GM13976 (cell line): ENCODE measurements around the gene SFSWAP.
"Not testable (repeated sequence)": the region's sequence is repeated elsewhere in the genome, so short reads cannot be mapped to it uniquely, and the experiment has no call there.

ENCODE experiments used
- DNase-seq: peaks from one replicate; pipeline ENCODE4 v3.0.0; 2012; ENCODE audit warnings: low spot score
- in situ Hi-C: fragments of 300-500 bp; cut with MboI; formaldehyde crosslinking; loops from one replicate; pipeline ENCODE4 v1.12.0; 2022; ENCODE audit warnings: low sequenced_read_pairs, mixed read lengths, inconsistent platforms; ENCODE audit not compliant: unreplicated experiment
- TF ChIP-seq, protein P1 (sequence below): IDR thresholded peaks from 2 replicates; pipeline ENCODE4 v1.5.1; 2012; ENCODE audit warnings: borderline replicate concordance, mild to moderate bottlenecking; ENCODE audit not compliant: insufficient read depth; ENCODE audit errors: extremely low read depth, missing control alignments, control extremely low read depth

Gene SFSWAP

DNA sequence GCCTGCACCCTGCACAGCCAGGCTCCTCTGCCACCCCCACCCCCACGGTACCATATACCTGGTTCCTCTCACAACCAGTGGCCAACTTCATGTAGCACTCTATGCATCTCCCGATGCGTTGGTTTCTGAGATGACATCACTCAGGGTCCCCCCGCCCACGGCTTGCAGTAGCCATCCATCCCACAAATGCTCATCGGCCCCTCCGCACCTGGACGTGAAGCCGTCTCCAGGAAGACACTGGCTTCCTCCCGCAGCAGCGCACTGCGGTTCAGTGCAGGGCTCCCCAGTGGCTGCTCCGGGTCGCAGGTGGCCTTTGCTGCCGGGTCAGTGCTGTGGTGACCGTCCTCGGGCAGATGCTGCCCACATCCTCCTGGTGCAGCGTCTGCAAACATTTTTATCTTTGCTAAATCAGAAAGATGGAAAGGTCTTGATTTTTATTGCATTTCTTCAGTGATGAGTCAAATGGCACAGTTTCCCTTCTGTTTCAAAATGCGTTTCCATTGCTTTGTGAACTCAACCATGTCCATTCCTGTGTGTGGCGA, 89.8 kb downstream of the SFSWAP start:
- in situ Hi-C loops: no loop called here
- TF ChIP-seq, protein P1, sequence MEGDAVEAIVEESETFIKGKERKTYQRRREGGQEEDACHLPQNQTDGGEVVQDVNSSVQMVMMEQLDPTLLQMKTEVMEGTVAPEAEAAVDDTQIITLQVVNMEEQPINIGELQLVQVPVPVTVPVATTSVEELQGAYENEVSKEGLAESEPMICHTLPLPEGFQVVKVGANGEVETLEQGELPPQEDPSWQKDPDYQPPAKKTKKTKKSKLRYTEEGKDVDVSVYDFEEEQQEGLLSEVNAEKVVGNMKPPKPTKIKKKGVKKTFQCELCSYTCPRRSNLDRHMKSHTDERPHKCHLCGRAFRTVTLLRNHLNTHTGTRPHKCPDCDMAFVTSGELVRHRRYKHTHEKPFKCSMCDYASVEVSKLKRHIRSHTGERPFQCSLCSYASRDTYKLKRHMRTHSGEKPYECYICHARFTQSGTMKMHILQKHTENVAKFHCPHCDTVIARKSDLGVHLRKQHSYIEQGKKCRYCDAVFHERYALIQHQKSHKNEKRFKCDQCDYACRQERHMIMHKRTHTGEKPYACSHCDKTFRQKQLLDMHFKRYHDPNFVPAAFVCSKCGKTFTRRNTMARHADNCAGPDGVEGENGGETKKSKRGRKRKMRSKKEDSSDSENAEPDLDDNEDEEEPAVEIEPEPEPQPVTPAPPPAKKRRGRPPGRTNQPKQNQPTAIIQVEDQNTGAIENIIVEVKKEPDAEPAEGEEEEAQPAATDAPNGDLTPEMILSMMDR: no peak
- DNase-seq: no peak

DNA sequence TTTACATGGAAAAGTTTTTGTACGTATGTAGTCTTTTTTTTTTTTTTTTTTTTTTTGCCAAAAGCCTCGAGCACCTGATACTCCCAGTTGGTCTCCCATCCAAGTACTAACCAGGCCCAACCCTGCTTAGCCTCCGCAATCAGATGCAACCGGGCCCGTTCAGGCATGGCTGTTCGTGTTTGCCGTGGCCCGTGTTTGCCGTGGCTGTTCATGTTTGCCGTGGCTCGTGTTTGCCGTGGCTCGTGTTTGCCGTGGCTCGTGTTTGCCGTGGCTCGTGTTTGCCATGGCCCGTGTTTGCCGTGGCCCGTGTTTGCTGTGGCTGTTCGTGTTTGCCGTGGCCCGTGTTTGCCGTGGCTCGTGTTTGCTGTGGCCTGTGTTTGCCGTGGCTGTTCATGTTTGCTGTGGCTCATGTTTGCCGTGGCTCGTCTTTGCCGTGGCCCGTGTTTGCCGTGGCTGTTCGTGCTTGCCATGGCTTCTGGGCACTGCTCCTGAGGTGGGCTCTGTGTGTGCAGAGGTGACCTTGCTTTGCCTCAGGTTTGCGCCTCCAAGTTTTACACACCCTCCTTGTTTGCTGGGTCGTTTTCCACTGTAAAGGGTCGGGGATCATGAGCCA, 90.5 kb downstream of the SFSWAP start:
- in situ Hi-C loops: no loop called here
- TF ChIP-seq, protein P1: no peak
- DNase-seq: no peak

GRCh38 chr12:131803961-131804521, 93.2 kb downstream of the SFSWAP start:
- in situ Hi-C loops: no loop called here
- TF ChIP-seq, protein P1: no peak
- no peak for DNase-seq

GRCh38 chr12:131805421-131805820, 94.5 kb downstream of the SFSWAP start:
- DNase-seq: no peak
- TF ChIP-seq, protein P1: no peak
- in situ Hi-C loops: no loop called here

DNA sequence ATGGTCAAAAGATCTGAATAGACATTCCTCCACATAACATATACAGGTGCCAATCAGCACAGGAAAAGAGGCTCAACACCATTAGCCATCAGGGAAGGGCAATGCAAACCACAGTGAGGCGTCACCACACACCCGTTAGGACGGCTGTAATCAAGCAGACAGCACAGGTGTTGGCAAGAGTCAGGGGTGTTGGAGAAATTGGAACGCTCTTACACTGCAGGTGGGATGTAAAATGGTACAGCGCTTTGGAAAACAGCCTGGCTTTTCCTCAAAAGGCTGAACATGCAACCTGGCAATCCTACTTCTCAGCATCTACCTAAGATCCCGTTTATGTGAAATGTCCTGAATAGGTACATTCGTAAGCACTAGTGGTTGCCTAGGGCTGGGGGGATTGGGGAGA, 95.8 kb downstream of the SFSWAP start:
- no peak for DNase-seq
- in situ Hi-C loops: no loop called here
- TF ChIP-seq, protein P1: no peak

GRCh38 chr12:131808744-131809371, 98.0 kb downstream of the SFSWAP start:
- peak; percentile 76 for DNase-seq
- in situ Hi-C loops: no loop called here
- TF ChIP-seq, protein P1: no peak

DNA sequence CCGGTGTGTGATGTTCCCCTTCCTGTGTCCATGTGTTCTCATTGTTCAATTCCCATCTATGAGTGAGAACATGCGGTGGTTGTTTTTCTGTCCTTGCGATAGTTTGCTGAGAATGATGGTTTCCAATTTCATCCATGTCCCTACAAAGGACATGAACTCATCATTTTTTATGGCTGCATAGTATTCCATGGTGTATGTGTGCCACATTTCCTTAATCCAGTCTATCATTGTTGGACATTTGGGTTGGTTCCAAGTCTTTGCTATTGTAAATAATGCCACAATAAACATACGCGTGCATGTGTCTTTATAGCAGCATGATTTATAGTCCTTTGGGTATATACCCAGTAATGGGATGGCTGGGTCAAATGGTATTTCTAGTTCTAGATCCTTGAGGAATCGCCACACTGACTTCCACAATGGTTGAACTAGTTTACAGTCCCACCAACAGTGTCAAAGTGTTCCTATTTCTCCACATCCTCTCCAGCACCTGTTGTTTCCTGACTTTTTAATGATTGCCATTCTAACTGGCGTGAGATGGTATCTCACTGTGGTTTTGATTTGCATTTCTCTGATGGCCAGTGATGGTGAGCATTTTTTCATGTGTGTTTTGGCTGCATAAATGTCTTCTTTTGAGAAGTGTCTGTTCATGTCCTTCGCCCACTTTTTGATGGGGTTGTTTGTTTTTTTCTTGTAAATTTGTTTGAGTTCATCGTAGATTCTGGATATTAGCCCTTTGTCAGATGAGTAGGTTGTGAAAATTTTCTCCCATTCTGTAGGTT, 98.8 kb downstream of the SFSWAP start:
- in situ Hi-C loops, DNase-seq: not testable (repeated sequence)
